HG02852 (cell line): Measurements from ENCODE around the gene GPX8.

ENCODE experiments used
- ATAC-seq: cut with Tn5 transposase; IDR thresholded peaks from one replicate; pipeline ENCODE4 v1.9.1; 2021; ENCODE audit warnings: mild to moderate bottlenecking, moderate library complexity; ENCODE audit not compliant: unreplicated experiment

The GPX8 gene

DNA sequence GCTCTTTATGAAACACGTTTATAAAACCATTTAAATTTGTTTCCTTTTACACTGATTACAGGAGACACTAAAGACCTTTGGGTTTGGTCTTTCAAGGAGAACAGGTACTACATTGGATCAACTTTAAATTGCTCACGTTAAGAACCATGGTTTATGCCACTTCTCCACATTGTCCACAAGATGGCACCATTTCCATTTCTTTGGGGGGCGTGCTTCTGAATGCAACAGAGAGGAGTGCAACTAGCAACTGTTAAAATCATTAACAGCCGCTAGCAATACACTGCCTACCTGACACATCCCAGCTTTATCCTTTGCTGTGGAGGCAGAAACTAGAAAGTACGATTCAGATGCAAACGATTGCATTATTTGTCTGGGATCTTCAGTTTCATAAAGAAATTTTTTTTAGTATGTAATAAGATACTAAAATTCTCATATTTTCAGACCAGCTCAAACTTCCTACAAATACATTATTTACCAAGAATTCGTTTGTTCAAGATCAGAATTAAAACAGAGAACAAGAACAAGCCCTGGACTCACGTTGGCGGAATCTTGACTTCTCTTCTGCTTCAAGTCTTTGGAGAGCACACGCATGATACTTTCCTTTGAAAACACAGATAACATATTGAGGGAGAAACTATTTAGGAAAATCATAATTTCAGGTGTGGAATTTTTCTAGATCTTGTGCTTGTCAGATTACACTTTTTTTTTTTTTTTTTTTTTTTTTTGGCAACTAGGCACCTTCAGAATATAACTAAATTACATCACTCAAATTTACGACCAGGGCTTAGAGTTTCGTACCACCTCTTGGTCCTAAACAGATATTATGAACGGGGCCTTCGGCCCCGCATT lies 12.3 kb downstream of the GPX8 start:
- ATAC-seq = peak; percentile 63

DNA sequence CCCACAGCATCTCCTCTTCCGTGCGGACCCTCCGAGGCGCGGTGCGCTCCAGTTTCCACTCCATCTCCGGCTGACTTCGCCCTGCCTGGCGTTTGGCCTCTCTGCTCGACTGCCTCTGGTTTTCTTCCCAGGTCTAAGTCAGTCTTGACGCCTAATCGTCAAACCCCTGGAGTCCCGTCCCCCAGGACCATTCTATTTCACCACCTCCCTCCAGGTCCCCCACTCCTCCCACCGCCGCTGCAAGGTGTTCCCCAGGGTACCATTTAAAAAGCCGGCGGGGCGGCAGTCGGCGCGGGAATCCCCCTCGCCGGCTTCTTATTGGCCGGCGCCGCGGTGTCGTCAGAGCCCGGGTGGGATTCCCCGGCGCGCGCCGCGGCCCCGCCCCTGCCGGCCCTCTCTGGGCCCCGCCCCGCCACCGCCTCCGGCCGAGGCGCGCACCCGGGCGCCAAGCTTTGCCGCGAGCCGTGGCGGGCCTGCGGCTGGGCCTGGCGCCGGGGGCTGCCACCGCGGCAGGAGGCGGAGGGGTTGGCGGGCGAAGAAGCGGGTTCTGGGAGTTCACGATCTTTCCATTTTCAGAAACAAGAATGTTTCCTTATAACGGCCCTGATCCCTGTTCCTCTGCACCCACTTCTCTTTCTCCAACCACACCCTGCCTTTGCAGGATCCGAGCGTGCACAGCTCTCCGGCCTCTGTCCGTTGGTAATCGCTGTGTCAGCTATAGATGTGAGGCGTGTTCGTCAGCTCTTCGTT lies 13.1 kb downstream of the GPX8 start, which contains the start of gene CDC20B:
Gene CDC20B, minus strand, starts transcription at position 241 of the 750 bp plus-strand sequence. Its CDS starts 177 bp downstream, at position 64.
- ATAC-seq = peak; percentile 89

DNA sequence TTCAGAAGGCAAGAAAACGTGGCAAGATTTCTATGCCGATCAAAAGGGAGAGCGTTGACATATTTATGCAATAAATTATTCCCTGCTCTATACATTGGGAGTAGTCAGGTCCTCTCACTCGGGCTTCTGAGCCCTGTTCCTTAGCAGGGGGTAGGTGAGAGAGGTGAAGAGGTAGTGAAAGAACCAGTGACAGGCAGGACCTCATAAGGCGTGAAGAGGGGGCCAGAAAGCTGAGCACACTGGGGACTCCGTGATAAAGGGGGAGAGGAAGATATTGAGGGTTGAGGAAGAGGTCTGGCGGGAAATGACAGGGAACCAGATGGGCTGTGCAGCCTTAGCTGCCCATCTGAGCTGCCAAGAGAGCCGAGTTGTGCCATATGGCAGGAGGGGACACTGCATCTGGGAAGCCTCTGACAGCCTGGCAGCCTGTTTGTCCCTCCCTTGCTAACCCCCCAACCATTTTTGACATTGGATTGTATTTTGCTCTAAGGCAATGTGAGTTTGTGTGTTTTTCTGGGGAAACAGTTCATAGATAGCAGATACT lies 13.8 kb downstream of the GPX8 start:
- no peak for ATAC-seq

DNA sequence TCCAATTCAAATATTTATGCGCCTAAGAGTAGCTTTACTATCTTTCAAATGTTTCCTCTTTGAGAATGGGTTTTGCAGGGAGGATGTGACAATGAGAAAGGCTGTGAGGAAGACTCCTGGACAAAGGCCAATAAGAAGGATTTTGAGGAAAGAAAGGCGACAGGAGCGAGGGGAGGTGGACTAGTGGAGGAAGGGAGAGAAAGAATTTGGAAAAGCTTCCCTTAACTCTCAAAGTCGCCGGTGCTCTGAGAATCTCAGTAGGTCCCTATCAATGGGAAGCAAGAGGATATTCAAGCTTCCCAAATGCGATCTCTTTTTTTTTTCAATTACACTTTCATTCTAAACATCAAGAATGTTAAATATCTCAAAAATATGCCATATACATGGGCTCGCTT lies 15.8 kb downstream of the GPX8 start:
- ATAC-seq = no peak

DNA sequence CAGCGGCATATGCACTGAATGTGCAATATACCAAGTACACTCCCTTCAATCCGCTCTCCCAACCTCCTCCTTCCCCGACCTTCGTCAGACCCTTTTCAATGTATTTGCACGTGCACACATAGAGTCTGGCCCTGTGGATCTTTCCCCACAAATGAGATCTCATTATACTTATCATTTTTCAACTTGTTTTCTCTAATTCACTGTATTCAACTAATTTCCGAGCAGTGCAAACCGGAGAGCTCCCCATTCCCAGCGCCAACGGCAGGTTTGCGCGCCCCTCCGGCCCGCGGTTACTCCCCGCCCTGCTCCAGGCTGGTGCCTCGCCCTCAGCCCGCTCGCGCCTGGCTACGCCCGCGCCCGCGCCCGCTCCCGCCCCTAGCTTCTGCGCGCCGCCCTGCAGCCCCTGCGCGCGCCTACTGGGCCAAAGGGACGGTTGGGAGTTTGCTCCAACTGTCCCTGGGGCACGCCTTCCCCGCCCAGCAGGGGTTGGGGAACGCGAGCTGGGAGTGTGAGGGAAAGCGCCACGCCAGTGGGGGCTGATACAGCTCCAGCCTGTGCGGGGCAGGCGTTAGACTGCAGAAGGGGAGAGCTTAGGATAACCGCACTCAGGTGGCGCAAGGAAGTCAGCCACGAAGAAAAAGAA lies 16.3 kb downstream of the GPX8 start:
- no peak for ATAC-seq

DNA sequence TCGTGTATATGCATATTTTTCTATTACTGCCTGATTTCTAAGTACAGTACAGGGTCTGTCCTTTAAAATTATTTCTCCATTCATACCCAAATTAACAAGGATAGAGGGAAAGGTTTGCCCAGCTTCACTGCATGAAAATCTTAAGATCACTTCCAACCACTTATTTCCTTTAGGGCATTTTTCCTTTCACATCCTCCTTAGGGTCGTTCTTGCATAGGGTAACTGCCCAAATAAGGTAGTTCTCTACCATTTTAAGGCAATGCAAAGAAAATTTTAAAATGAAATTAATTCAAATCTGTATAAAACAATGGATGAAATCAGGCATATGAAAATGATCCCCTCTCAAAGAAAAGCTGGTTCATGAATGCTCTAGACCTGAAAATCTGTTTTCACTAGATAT lies 17.1 kb downstream of the GPX8 start:
- ATAC-seq = no peak

DNA sequence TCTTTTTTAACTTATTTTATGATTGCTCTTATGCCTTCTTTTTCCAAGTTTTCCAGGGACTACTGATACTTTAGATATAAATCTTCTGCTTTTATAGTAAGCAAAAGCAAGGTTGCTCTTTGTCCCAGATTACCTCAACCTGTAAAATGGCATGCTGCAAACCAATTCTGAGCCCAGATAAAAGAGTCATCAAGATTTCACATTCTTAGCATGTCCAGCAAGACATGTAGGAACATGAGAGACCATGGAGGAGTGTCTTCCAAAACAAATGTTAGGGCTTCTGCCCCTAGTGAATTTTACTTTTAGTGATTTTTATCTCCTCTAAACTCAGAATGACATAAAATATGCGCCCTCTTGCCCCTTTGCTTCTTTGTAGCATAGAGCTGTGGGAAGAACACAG lies 20.0 kb downstream of the GPX8 start:
- no peak for ATAC-seq

DNA sequence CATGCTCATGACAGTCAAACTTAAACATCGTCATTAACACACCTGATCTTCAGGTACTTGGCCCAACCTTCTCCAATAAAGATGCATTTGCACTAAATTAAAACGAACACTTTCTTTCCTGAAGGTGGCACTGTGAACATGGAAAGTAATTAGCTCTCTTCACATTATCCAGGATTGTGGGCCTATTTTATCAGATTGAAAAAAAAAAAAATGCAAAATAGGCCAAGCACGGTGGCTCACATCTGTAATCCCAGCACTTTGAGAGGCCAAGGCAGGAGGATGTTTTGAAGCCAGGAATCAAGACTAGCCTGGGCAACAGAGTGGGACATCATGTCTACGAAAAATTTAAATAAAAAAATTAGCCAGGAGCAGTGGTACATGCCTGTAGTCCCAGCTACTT lies 27.4 kb downstream of the GPX8 start:
- ATAC-seq = no peak

DNA sequence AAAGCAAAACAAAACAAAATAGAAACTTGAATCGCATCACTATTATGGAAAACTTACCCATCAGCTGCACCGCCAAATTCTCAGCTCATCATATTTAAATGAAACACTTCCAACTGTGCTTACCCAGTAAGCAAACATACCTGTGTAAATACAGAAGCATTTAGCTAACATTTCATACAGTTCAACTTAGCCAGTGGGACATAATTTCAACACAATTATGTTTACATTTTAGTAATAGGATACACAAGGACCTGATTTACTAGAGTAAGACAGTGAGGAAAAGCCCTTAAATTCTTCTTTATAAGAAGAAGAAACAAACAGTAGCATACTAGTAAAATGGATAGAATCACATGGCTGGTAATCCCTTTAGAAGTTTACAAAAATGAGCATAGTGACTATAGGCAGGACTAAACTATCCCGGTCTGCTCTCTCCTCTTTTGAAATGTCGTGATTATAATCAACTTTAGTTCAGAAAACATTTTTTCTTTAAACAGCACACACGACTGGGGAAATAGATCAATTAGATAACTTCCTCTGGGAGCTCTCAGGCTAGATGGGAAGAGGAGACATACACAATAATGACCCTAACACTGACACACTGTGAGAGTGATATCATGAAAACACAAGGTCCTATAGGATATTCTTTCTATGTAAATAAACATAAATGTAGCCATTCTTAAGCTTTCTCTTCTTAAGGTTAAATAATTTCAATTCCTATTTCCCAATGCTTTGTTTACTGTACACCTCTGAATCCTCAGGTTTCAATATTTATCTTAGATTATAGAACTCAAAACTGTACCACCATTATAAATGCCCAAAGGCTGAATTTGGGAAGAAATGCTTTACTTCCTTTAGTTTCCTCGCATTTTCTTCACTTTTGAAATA lies 28.9 kb downstream of the GPX8 start:
- ATAC-seq = no peak

DNA sequence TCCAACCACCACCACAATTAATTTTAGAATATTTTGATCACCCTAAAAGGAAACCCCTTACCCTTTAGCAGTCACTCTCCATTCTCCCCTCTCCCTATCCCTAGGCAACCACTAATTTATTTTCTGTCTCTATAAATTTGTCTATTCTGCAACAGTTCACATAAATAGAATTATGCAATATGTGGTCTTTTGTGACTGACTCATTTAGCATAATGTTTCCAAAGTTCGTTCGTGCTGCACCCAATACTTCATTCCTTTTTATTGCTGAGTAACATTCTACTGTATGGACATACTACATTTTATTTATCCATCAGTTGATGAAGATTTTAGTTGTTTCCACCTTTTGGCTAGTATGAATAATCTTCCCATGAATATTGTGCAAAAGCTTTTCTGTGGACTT lies 31.2 kb downstream of the GPX8 start:
- no peak for ATAC-seq

DNA sequence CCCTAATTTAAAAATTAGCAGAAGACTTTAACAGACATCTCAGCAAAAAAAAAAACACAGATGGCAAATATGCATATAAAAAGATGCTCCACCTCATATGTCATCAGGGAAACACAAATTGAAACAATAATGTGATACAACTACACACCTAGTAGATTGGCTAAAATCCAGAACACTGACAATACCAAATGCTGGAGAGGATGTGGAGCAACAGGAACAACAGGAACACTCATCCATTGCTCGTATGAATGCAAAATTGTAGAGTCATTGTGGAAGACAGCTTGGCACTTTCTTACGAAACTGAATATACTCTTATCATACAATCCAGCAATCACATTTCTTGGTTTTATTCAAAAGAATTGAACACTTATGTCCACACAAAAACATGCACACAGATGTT lies 45.0 kb downstream of the GPX8 start:
- ATAC-seq = no peak

DNA sequence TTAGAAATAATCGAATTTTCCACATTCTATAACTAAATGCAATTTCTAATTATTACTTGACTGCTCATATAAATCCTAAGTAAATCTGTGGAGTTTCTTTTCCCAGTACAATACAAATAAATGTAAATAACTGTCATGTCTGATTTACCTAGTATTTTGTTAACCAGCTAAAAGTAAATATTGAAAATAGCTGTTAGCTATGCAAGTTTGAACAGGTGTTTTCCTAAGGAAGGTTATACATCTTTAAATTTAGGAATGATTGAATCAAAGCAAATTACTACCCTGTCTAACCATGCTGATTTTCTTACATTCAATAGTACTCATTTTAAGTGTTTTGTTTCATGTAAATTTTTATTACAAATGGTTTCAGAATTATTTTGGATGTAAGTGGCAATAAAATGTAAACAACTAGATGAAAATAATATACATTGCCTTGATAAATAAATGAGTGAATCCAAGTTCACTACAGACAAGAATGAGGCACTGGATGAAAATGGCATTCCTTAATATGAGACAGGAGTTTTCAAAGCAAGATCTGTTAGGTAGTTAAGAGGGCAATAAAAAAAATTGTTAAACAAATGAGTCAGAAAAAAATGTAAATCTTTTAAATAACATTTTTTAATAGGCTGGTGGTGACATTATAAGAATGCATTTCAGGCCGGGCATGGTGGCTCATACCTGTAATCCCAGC lies 51.4 kb downstream of the GPX8 start:
- ATAC-seq = no peak
